Esophagus squamous epithelium (tissue), 5 donors: ENCODE results near the gene GPX2. TPM values are rescaled to one million over a fixed set of nuclear protein-coding genes. Genes with fewer than 3 reads are reported as not detected.
A peak's percentile ranks its signal among the peaks of the same experiment; 100 is the strongest.
"Not testable (repeated sequence)": the region's sequence is repeated elsewhere in the genome, so short reads cannot be mapped to it uniquely, and the experiment has no call there.

Experiments
- DNase-seq: peaks from one replicate; lab custom pipeline; 2025; lab: John Stamatoyannopoulos, UW
- H3K27ac ChIP-seq, 4 donors: fragments of 200-600 bp; sonication (generic); one replicate each; pipeline ENCODE4 v1.5.1; 2016 to 2019; ENCODE audit warnings: mild to moderate bottlenecking in 1 of 4
- H3K27me3 ChIP-seq, 4 donors: fragments of 200-600 bp; sonication (generic); 1 replicate in 3 of 4; 2 replicates in 1 of 4; pipeline versions ENCODE4 v1.5.1 to v1.6.0; 2017 to 2021; ENCODE audit warnings: antibody characterized with exemption in 1 of 4
- H3K36me3 ChIP-seq, 3 donors: fragments of 200-600 bp; sonication (generic); one replicate each; pipeline ENCODE4 v1.5.1; 2016 to 2019
- H3K4me1 ChIP-seq, 3 donors: fragments of 200-600 bp; sonication (generic); one replicate each; pipeline ENCODE4 v1.5.1; 2017 to 2019
- H3K4me3 ChIP-seq, 4 donors: fragments of 200-600 bp; sonication (generic); 1 replicate in 3 of 4; 2 replicates in 1 of 4; pipeline ENCODE4 v1.5.1; 2016 to 2019; ENCODE audit warnings: mild to moderate bottlenecking in 2 of 4, moderate library complexity in 1 of 4
- H3K9me3 ChIP-seq, 3 donors: fragments of 200-600 bp; sonication (generic); one replicate each; pipeline ENCODE4 v1.5.1; 2016 to 2019
- CTCF ChIP-seq, 6 experiments: fragments of 450-650 bp in 4 of 6; fragments of 200-600 bp in 2 of 6; sonication (generic) in 2 of 6; IDR thresholded peaks; one replicate each; pipeline ENCODE4 v1.5.1; 2016 to 2019; ENCODE audit warnings: antibody characterized with exemption in 6 of 6, mild to moderate bottlenecking in 4 of 6, moderate library complexity in 4 of 6
- POLR2A ChIP-seq, 4 donors: fragments of 450-650 bp; IDR thresholded peaks; one replicate each; pipeline ENCODE4 v1.6.1; 2017; ENCODE audit warnings: antibody characterized with exemption in 4 of 4, mild to moderate bottlenecking in 4 of 4, moderate library complexity in 3 of 4
- WGBS, 2 donors: methylation state at CpG; one replicate each; pipeline ENCODE4 v1.1.5; 2018; 5-methylcytosine and 5-hydroxymethylcytosine counted together
- intact Hi-C: fragments of 100-400 bp; cut with DNase I; formaldehyde crosslinking; loops from one replicate; pipeline ENCODE4 v1.15.0; 2022
- total RNA-seq, 4 donors: library from RNA; depleted of rRNA; stranded (reverse); fragments of >200 nt; gene quantifications; one replicate each; pipeline ENCODE4 v1.1.0, GENCODE V29; 2016
- donor health status: DM: yes; HTN: yes; CAD: no.

The GPX2 gene
- total RNA-seq, 4 donors from 2014 or later: 97.1 to 273 (median 191) TPM

- TF ChIP-seq CTCF (IDR thresholded peaks at IDR 0.05): no peak
- TF ChIP-seq POLR2A (IDR thresholded peaks at IDR 0.05): no peak
- intact Hi-C loops: no loop called here
- Histone ChIP-seq H3K9me3 (no peaks in the 10 kb centered on the region), H3K4me3 (no peak overlapping the region), H3K27me3 (no peaks in the 10 kb centered on the region), H3K27ac (no peak overlapping the region), H3K36me3 (peaks cover 0 to 6% (median 2%) of the 10 kb centered on the region in 3 donors), H3K4me1 (peaks cover 0 to 46% (median 16%) of the 10 kb centered on the region in 3 donors)
- DNase-seq: no peak
Measured at GRCh38 chr14:64919215-64919614, 23.3 kb downstream of the GPX2 start.

GRCh38 chr14:64918216-64918615, 24.3 kb downstream of the GPX2 start:
- Histone ChIP-seq H3K4me1 (peaks cover 0 to 52% (median 19%) of the 10 kb centered on the region in 3 donors), H3K36me3 (no peaks in the 10 kb centered on the region), H3K27me3 (no peaks in the 10 kb centered on the region), H3K9me3 (no peaks in the 10 kb centered on the region), H3K4me3 (no peak overlapping the region), H3K27ac (no peak overlapping the region)
- DNase-seq: no peak
- no peak for TF ChIP-seq POLR2A (IDR thresholded peaks at IDR 0.05)
- TF ChIP-seq CTCF (IDR thresholded peaks at IDR 0.05): no peak
- intact Hi-C loops: no loop called here
- 83 to 85% methylated on average over 3 to 4 of the region's 4 CpGs for WGBS, 2 donors

GRCh38 chr14:64915797-64916196, 26.7 kb downstream of the GPX2 start:
- H3K36me3 ChIP-seq: no peaks in the 10 kb centered on the region
- peaks cover 0 to 52% (median 19%) of the 10 kb centered on the region in 3 donors for H3K4me1 ChIP-seq
- intact Hi-C loops: no loop called here
- WGBS, 2 donors: 72 to 86% methylated on average over 2 of the region's 2 CpGs
- H3K9me3 ChIP-seq: no peaks in the 10 kb centered on the region
- no peak overlapping the region for H3K27ac ChIP-seq
- peak overlapping the region in 1 of 4 donors; percentile 76 for H3K4me3 ChIP-seq
- no peak for DNase-seq
- no peaks in the 10 kb centered on the region for H3K27me3 ChIP-seq
- TF ChIP-seq CTCF (IDR thresholded peaks at IDR 0.05) (no peak), POLR2A (IDR thresholded peaks at IDR 0.05) (no peak)

GRCh38 chr14:64915029-64915424, 27.5 kb downstream of the GPX2 start:
- Histone ChIP-seq H3K4me1 (peaks cover 0 to 52% (median 19%) of the 10 kb centered on the region in 3 donors), H3K9me3 (no peaks in the 10 kb centered on the region), H3K27ac (peak overlapping the region; percentile 95 to 99 (median 98)), H3K4me3 (peak overlapping the region; percentile 76 to 98 (median 96)), H3K27me3 (no peaks in the 10 kb centered on the region), H3K36me3 (no peaks in the 10 kb centered on the region)
- WGBS, 2 donors: 7 to 17% methylated on average over 4 of the region's 4 CpGs
- no peak for TF ChIP-seq POLR2A (IDR thresholded peaks at IDR 0.05)
- no peak for TF ChIP-seq CTCF (IDR thresholded peaks at IDR 0.05)
- intact Hi-C loops: no loop called here
- no peak for DNase-seq

- intact Hi-C loops: no loop called here
- Histone ChIP-seq H3K4me1 (peaks cover 0 to 48% (median 19%) of the 10 kb centered on the region in 3 donors), H3K27ac (peak within 1 kb of the TSS; percentile 95 to 99 (median 98)), H3K4me3 (peak within 1 kb of the TSS; percentile 76 to 98 (median 96)), H3K36me3 (no peaks in the 10 kb centered on the region), H3K27me3 (no peaks in the 10 kb centered on the region), H3K9me3 (no peaks in the 10 kb centered on the region)
- TF ChIP-seq CTCF (IDR thresholded peaks at IDR 0.05) (peak in 2 of 6 experiments; percentile 11 to 12), POLR2A (IDR thresholded peaks at IDR 0.05) (peak in 3 of 4 donors; percentile 60 to 91 (median 70))
- peak; percentile 82 for DNase-seq
- WGBS, 2 donors: 0 to 3% methylated on average over 16 to 19 of the region's 49 CpGs
Measured at GRCh38 chr14:64914237-64915028, 28.1 kb downstream of the GPX2 start, which contains the start of gene CHURC1. Gene CHURC1, plus strand, starts transcription at chr14:64914455. Its CDS starts 41 bp downstream, at chr14:64914496.

- DNase-seq, H3K9me3 ChIP-seq, H3K36me3 ChIP-seq, intact Hi-C loops, H3K27me3 ChIP-seq: not testable (repeated sequence)
- Histone ChIP-seq H3K4me1 (peaks cover 0 to 42% (median 19%) of the 10 kb centered on the region in 3 donors), H3K4me3 (peak overlapping the region; percentile 76 to 98 (median 96)), H3K27ac (peak overlapping the region in 3 of 4 donors; percentile 97 to 99 (median 98))
- WGBS, 2 donors: 63 to 79% methylated on average over 5 of the region's 5 CpGs
Measured at GRCh38 chr14:64913477-64913876, 29.1 kb downstream of the GPX2 start.
